ENCODE measurements around the gene DAPK2. TPM values are rescaled to one million over a fixed set of nuclear protein-coding genes. Genes with fewer than 3 reads are reported as not detected.

DAPK2 gene
- total RNA-seq, 4 donors from 2014 or later, result 28.5 to 70.8 (median 52.7) TPM

DNA sequence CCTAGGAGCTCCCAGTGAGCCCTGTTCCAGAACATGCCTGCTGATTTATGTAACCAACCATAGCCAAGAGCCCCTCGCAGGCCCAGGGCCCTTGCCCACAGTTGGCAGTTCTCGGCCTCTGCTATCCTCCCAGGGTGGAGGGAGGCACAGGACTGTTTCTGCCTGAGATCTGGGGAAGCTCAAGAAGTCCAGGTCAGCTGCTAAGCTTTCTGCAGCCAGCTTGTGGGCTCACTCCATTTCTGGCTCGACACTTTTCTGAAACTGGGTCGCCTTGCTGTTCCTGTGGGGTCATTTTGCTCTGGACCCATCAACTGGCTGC is 140.1 kb downstream of the DAPK2 start:
- Histone ChIP-seq H3K27me3 (no peaks in the 10 kb centered on the region), H3K36me3 (no peaks in the 10 kb centered on the region), H3K4me1 (peaks cover 45 to 57% of the 10 kb centered on the region in 2 donors), H3K9me3 (no peaks in the 10 kb centered on the region), H3K4me3 (no peak overlapping the region), H3K27ac (peak overlapping the region; percentile 38 to 72 (median 64))
- TF ChIP-seq POLR2A (IDR thresholded peaks at IDR 0.05), result no peak
- TF ChIP-seq, protein P1, sequence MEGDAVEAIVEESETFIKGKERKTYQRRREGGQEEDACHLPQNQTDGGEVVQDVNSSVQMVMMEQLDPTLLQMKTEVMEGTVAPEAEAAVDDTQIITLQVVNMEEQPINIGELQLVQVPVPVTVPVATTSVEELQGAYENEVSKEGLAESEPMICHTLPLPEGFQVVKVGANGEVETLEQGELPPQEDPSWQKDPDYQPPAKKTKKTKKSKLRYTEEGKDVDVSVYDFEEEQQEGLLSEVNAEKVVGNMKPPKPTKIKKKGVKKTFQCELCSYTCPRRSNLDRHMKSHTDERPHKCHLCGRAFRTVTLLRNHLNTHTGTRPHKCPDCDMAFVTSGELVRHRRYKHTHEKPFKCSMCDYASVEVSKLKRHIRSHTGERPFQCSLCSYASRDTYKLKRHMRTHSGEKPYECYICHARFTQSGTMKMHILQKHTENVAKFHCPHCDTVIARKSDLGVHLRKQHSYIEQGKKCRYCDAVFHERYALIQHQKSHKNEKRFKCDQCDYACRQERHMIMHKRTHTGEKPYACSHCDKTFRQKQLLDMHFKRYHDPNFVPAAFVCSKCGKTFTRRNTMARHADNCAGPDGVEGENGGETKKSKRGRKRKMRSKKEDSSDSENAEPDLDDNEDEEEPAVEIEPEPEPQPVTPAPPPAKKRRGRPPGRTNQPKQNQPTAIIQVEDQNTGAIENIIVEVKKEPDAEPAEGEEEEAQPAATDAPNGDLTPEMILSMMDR (IDR thresholded peaks at IDR 0.05 in 4 of 5, conservative IDR thresholded peaks at IDR 0.05 in 1 of 5), result no peak
- in situ Hi-C loops (cut with MboI; ENCODE audit: low sequenced_read_pairs in 4 of 4) (no loop called here), intact Hi-C loops (cut with DNase I; ENCODE audit: low total_unique reads) (no loop called here)
- DNase-seq (no peak), ATAC-seq (peak in 1 of 2 donors; percentile 18)

DNA sequence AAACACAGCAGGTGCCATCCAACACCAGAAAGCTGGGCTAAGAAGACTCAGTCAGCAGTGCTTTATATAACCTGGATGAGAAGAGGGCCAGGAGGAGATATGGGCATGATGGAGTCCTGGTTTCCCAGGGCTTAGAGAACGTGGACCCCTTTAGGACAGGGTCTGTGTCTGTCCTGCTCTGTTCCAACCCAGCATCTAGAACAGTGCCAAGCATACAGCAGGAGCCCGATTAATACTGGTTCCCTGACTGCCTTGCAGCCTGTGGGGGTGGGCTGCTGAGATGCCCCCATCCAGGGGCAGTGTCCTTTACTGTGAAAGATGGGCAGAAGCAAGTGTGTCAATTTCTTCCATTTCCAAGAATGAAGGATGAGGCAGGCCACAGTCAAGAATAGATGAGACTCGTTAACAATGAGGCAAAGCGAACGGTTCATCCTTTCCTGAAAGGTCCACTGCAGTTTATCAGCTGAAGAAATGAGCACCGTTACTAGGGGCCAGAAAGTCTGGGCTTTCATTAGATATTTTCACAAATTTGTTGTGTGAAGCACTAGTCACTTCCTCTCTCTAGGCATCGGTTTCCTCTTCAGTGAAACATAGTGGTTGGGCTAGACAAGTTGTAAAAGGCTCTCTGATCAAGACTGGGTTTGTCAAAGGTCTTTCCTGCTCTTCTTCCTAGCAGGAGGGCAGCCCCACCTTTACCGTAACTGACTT is 140.6 kb downstream of the DAPK2 start:
- intact Hi-C loops (cut with DNase I; ENCODE audit: low total_unique reads), result no loop called here
- no peak overlapping the region for H3K4me3 ChIP-seq
- TF ChIP-seq, protein P1 (IDR thresholded peaks at IDR 0.05 in 4 of 5, conservative IDR thresholded peaks at IDR 0.05 in 1 of 5), result no peak
- no peak for TF ChIP-seq POLR2A (IDR thresholded peaks at IDR 0.05)
- no peaks in the 10 kb centered on the region for H3K27me3 ChIP-seq
- no peaks in the 10 kb centered on the region for H3K36me3 ChIP-seq
- DNase-seq (no peak), ATAC-seq (peak in 1 of 2 donors; percentile 23)
- H3K27ac ChIP-seq, result peak overlapping the region; percentile 38 to 72 (median 64)
- in situ Hi-C loops (cut with MboI; ENCODE audit: low sequenced_read_pairs in 4 of 4), result no loop called here
- peaks cover 45 to 57% of the 10 kb centered on the region in 2 donors for H3K4me1 ChIP-seq
- no peaks in the 10 kb centered on the region for H3K9me3 ChIP-seq

DNA sequence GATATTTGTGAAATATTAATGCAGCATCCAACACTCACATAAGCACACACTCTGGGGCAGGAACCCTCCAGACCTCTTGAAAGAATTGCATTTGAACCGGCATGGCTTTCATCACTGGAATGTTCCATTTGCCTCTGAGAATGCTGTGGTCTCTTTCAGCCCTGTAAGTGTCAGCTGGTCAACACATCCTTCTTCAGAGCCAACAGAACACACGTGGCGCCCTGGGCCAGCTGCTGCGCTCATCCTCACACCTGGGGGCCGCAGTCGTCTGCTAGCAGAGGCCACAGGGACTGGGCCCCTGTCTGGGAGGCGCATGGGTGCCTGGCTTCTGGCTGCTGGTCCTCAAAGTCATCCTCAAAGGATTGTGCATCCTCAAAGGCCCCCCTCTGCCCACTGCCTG is 141.2 kb downstream of the DAPK2 start:
- Histone ChIP-seq H3K27ac (peak overlapping the region; percentile 5 to 72 (median 64)), H3K9me3 (no peaks in the 10 kb centered on the region), H3K27me3 (no peaks in the 10 kb centered on the region), H3K36me3 (no peaks in the 10 kb centered on the region), H3K4me3 (no peak overlapping the region), H3K4me1 (peaks cover 40 to 51% of the 10 kb centered on the region in 2 donors)
- intact Hi-C loops (cut with DNase I; ENCODE audit: low total_unique reads) (no loop called here), in situ Hi-C loops (cut with MboI; ENCODE audit: low sequenced_read_pairs in 4 of 4) (no loop called here)
- TF ChIP-seq, protein P1 (IDR thresholded peaks at IDR 0.05 in 4 of 5, conservative IDR thresholded peaks at IDR 0.05 in 1 of 5), result no peak
- TF ChIP-seq POLR2A (IDR thresholded peaks at IDR 0.05), result no peak
- ATAC-seq, result peak; percentile 33 to 46
- no peak for DNase-seq

- Histone ChIP-seq H3K9me3 (no peaks in the 10 kb centered on the region), H3K27me3 (no peaks in the 10 kb centered on the region), H3K4me3 (no peak overlapping the region), H3K27ac (peak overlapping the region in 2 of 4 donors; percentile 3 to 72), H3K36me3 (no peaks in the 10 kb centered on the region), H3K4me1 (peaks cover 31 to 40% of the 10 kb centered on the region in 2 donors)
- in situ Hi-C loops (cut with MboI; ENCODE audit: low sequenced_read_pairs in 4 of 4) (no loop called here), intact Hi-C loops (cut with DNase I; ENCODE audit: low total_unique reads) (no loop called here)
- ATAC-seq (no peak), DNase-seq (no peak)
- no peak for TF ChIP-seq POLR2A (IDR thresholded peaks at IDR 0.05)
- TF ChIP-seq, protein P1 (IDR thresholded peaks at IDR 0.05 in 4 of 5, conservative IDR thresholded peaks at IDR 0.05 in 1 of 5), result no peak
Observed at GRCh38 chr15:63904042-63904441, 142.2 kb downstream of the DAPK2 start.
